H1 (cell line): ENCODE results near the gene IL18R1. TPM values are rescaled to one million over a fixed set of nuclear protein-coding genes. Genes with fewer than 3 reads are reported as not detected.

Experiments
- CTCF ChIA-PET: fragments of 300-600 bp; sonication (Branson Sonifier 250); formaldehyde crosslinking; loops from one replicate; lab custom pipeline; 2021; ENCODE audit not compliant: partially characterized antibody; lab: Charles Lee
- POLR2A ChIA-PET: fragments of 300-600 bp; sonication (Branson Sonifier 250); formaldehyde crosslinking; loops from one replicate; lab custom pipeline; 2021; ENCODE audit warnings: inconsistent platforms; ENCODE audit not compliant: partially characterized antibody; lab: Charles Lee
- DNase-seq, 2 experiments: peaks; one replicate each; pipeline versions ENCODE4 v3.0.0 to v3.0.0-alpha.2; 2010 to 2022; ENCODE audit warnings: low spot score in 2 of 2, low read depth in 1 of 2, mixed read lengths in 1 of 2
- FAIRE-seq: peaks from 2 replicates; lab custom pipeline; 2011; peaks lifted over from hg19 to GRCh38; lab: Jason Lieb, UNC
- H2AFZ ChIP-seq: 2 replicates; pipeline ENCODE4 v1.8.1; 2012; ENCODE audit warnings: low read length, inconsistent platforms
- H2AK5ac ChIP-seq: 2 replicates; pipeline ENCODE4 v1.6.1; 2013; ENCODE audit warnings: low read depth, low read length
- H2BK120ac ChIP-seq: replicated peaks from 2 replicates; pipeline ENCODE3; 2013; ENCODE audit warnings: low read depth, low read length, inconsistent platforms
- H2BK12ac ChIP-seq: 2 replicates; pipeline ENCODE4 v1.6.1; 2013; ENCODE audit warnings: low read depth, low read length
- H2BK15ac ChIP-seq: 2 replicates; pipeline ENCODE4 v1.6.1; 2013; ENCODE audit warnings: low read length
- H2BK20ac ChIP-seq: 2 replicates; pipeline ENCODE4 v1.6.1; 2013; ENCODE audit warnings: low read length
- H2BK5ac ChIP-seq: 2 replicates; pipeline ENCODE4 v1.6.1; 2013; ENCODE audit warnings: low read depth, low read length
- H3K14ac ChIP-seq: 2 replicates; pipeline ENCODE4 v1.6.1; 2013; ENCODE audit warnings: inconsistent platforms; ENCODE audit not compliant: insufficient read length
- H3K18ac ChIP-seq: 2 replicates; pipeline ENCODE4 v1.6.1; 2013; ENCODE audit warnings: low read length; ENCODE audit errors: extremely low read depth
- H3K23ac ChIP-seq: 2 replicates; pipeline ENCODE4 v1.6.1; 2013; ENCODE audit warnings: inconsistent platforms; ENCODE audit not compliant: insufficient read length
- H3K23me2 ChIP-seq: 2 replicates; pipeline ENCODE4 v1.6.1; 2013; ENCODE audit warnings: low read depth, low read length
- H3K27ac ChIP-seq: 2 replicates; pipeline ENCODE4 v1.6.1; 2011; ENCODE audit warnings: low read depth, low read length, inconsistent platforms
- H3K27me3 ChIP-seq, 4 experiments: replicated peaks in 1 of 4; 1 replicate in 1 of 4; 2 replicates in 3 of 4; pipeline versions ENCODE4 v1.6.1 to v1.8.1; 2011 to 2013; ENCODE audit warnings: low read length in 3 of 4, mild to moderate bottlenecking in 3 of 4, inconsistent platforms in 2 of 4, mixed read lengths in 2 of 4, moderate library complexity in 1 of 4; ENCODE audit not compliant: control insufficient read depth in 3 of 4, insufficient read depth in 3 of 4; ENCODE audit errors: extremely low read depth in 1 of 4
- H3K36me3 ChIP-seq, 4 experiments: 2 replicates each; pipeline versions ENCODE4 v1.6.1 to v1.8.1; 2011 to 2013; ENCODE audit warnings: mild to moderate bottlenecking in 4 of 4, low read length in 3 of 4, moderate library complexity in 2 of 4, control low read depth in 1 of 4, inconsistent platforms in 1 of 4; ENCODE audit not compliant: insufficient read depth in 4 of 4, control insufficient read depth in 2 of 4
- H3K4ac ChIP-seq: replicated peaks from 2 replicates; pipeline ENCODE3; 2013; ENCODE audit warnings: low read length, low read depth, mixed read lengths, inconsistent platforms; ENCODE audit not compliant: insufficient read length
- H3K4me1 ChIP-seq, 4 experiments: replicated peaks in 1 of 4; 1 replicate in 1 of 4; 2 replicates in 3 of 4; pipeline versions ENCODE4 v1.6.1 to v1.8.1; 2011 to 2013; ENCODE audit warnings: low read length in 3 of 4, inconsistent platforms in 2 of 4, mixed read lengths in 1 of 4; ENCODE audit not compliant: insufficient read depth in 4 of 4, control insufficient read depth in 3 of 4
- H3K4me2 ChIP-seq, 2 experiments: 2 replicates each; pipeline versions ENCODE4 v1.6.1 to v1.8.1; 2011 to 2013; ENCODE audit warnings: low read depth in 2 of 2, low read length in 2 of 2, control low read depth in 1 of 2, inconsistent platforms in 1 of 2, mild to moderate bottlenecking in 1 of 2; ENCODE audit not compliant: insufficient read depth in 1 of 2
- H3K4me3 ChIP-seq, 4 experiments: fragments of 200-600, 300-600 bp in 1 of 4; sonication (generic), shearing (Covaris generic), sonication (Bioruptor Twin) in 1 of 4; 2 replicates each; pipeline versions ENCODE4 v1.5.1 to v1.8.1; 2011 to 2016; ENCODE audit warnings: low read length in 4 of 4, low read depth in 3 of 4, control low read depth in 2 of 4, inconsistent platforms in 2 of 4, mild to moderate bottlenecking in 2 of 4, mixed read lengths in 1 of 4, moderate library complexity in 1 of 4; ENCODE audit not compliant: insufficient read depth in 2 of 4; ENCODE audit errors: extremely low read depth in 1 of 4
- H3K56ac ChIP-seq: replicated peaks from 2 replicates; pipeline ENCODE3; 2013; ENCODE audit warnings: low read depth, mild to moderate bottlenecking, mixed read lengths, low read length, inconsistent platforms; ENCODE audit not compliant: insufficient read length
- H3K79me1 ChIP-seq: 2 replicates; pipeline ENCODE4 v1.6.1; 2013; ENCODE audit warnings: low read depth, low read length, control low read depth
- H3K79me2 ChIP-seq, 2 experiments: 2 replicates each; pipeline versions ENCODE4 v1.6.1 to v1.8.1; 2012 to 2013; ENCODE audit warnings: low read length in 2 of 2, mild to moderate bottlenecking in 2 of 2, inconsistent platforms in 1 of 2; ENCODE audit not compliant: insufficient read depth in 2 of 2, control insufficient read depth in 1 of 2
- H3K9ac ChIP-seq, 4 experiments: replicated peaks in 1 of 4; 1 replicate in 1 of 4; 2 replicates in 3 of 4; pipeline versions ENCODE4 v1.6.1 to v1.8.1; 2011 to 2013; ENCODE audit warnings: low read depth in 3 of 4, low read length in 3 of 4, control low read depth in 2 of 4, mild to moderate bottlenecking in 2 of 4, moderate library complexity in 2 of 4, inconsistent platforms in 1 of 4; ENCODE audit errors: extremely low read depth in 1 of 4
- H3K9me3 ChIP-seq, 2 experiments: 2 replicates each; pipeline versions ENCODE4 v1.6.1 to v1.8.1; 2012 to 2013; ENCODE audit warnings: mild to moderate bottlenecking in 2 of 2, moderate library complexity in 2 of 2, control low read depth in 1 of 2, inconsistent platforms in 1 of 2, low read depth in 1 of 2, low read length in 1 of 2, mixed read lengths in 1 of 2; ENCODE audit not compliant: insufficient read depth in 2 of 2
- H4K20me1 ChIP-seq, 2 experiments: replicated peaks in 1 of 2; 2 replicates each; pipeline versions ENCODE3 to v1.8.1; 2011 to 2013; ENCODE audit warnings: inconsistent platforms in 2 of 2, low read length in 2 of 2, mild to moderate bottlenecking in 1 of 2; ENCODE audit not compliant: insufficient read depth in 2 of 2, control insufficient read depth in 1 of 2
- H4K5ac ChIP-seq: 2 replicates; pipeline ENCODE4 v1.6.1; 2013; ENCODE audit warnings: low read length, low read depth, mixed read lengths, inconsistent platforms; ENCODE audit not compliant: insufficient read length
- H4K8ac ChIP-seq: 2 replicates; pipeline ENCODE4 v1.8.0; 2013; ENCODE audit warnings: mild to moderate bottlenecking, moderate library complexity, low read length, inconsistent platforms; ENCODE audit not compliant: insufficient read depth; ENCODE audit errors: extremely low read depth
- H4K91ac ChIP-seq: replicated peaks from 2 replicates; pipeline ENCODE3; 2013; ENCODE audit warnings: low read length, mixed read lengths, inconsistent platforms; ENCODE audit not compliant: insufficient read length
- BCL11A ChIP-seq, 2 experiments: IDR thresholded peaks; one replicate each; pipeline ENCODE4 v1.6.1; 2011; ENCODE audit warnings: low read depth in 2 of 2, low read length in 2 of 2, mild to moderate bottlenecking in 2 of 2
- CHD1 ChIP-seq: IDR thresholded peaks from 2 replicates; pipeline ENCODE4 v1.6.1; 2012; ENCODE audit warnings: low read depth, low read length, improper control_type of control experiment
- CHD2 ChIP-seq: IDR thresholded peaks from 2 replicates; pipeline ENCODE4 v1.6.1; 2012; ENCODE audit warnings: low read length, improper control_type of control experiment
- RBBP5 ChIP-seq: IDR thresholded peaks from 2 replicates; pipeline ENCODE4 v1.7.1; 2012; ENCODE audit warnings: low read depth, mild to moderate bottlenecking, inconsistent platforms, low read length, moderate library complexity, borderline replicate concordance
- SRF ChIP-seq: IDR thresholded peaks from 2 replicates; pipeline ENCODE4 v1.6.1; 2011; ENCODE audit warnings: mild to moderate bottlenecking, low read depth, low read length, moderate library complexity
- polyA plus RNA-seq, 7 experiments: library from polyadenylated mRNA; depleted of rRNA in 3 of 7; stranded (reverse) in 5 of 7; unstranded in 2 of 7; fragments of >200 nt in 5 of 7; fragments of 200-250 nt in 2 of 7; gene quantifications; 1 replicate in 5 of 7; 2 replicates in 1 of 7; 4 replicates in 1 of 7; pipeline versions ENCODE4 v1.2.1 to v1.2.3, GENCODE V29; 2011 to 2013; ENCODE audit warnings: missing spikeins in 2 of 7, mixed read lengths in 2 of 7
- total RNA-seq: library from RNA; stranded (reverse); fragmentation: NEBNext Ultra II Directional; extraction: Animal tissue kit (Norgen Biotek cat#: 25700); gene quantifications from 2 replicates; pipeline ENCODE4 v1.2.1, GENCODE V29; 2021

IL18R1 gene
- total and polyA plus RNA-seq, 2 of the 8 experiments (the other 6 are each of a cell fraction or from before 2014, with no cell fraction given) = 0.54 TPM; not detected in 1

- FAIRE-seq = no peak
- Histone ChIP-seq H2BK12ac (no peak overlapping the region), H3K27me3 (no peaks in the 10 kb centered on the region), H2AFZ (no peak overlapping the region), H3K9me3 (peaks cover 12 to 20% of the 10 kb centered on the region in 2 experiments; a peak in 3 of 4 replicates), H3K27ac (no peak overlapping the region), H4K5ac (no peak overlapping the region), H3K79me1 (no peaks in the 10 kb centered on the region), H2BK20ac (no peak overlapping the region), H4K91ac (no peak overlapping the region), H4K8ac (no peak overlapping the region), H2BK15ac (no peak overlapping the region), H2BK120ac (no peak overlapping the region), H2AK5ac (no peak overlapping the region), H4K20me1 (no peaks in the 10 kb centered on the region), H2BK5ac (no peak overlapping the region), H3K36me3 (no peaks in the 10 kb centered on the region; a peak in 1 of 8 replicates), H3K79me2 (no peaks in the 10 kb centered on the region), H3K18ac (no peak overlapping the region), H3K23me2 (no peaks in the 10 kb centered on the region), H3K4me3 (no peak overlapping the region), H3K4me2 (no peak overlapping the region), H3K9ac (no peak overlapping the region), H3K4me1 (no peaks in the 10 kb centered on the region), H3K14ac (no peak overlapping the region), H3K56ac (no peak overlapping the region), H3K4ac (no peak overlapping the region), H3K23ac (no peak overlapping the region)
- no peak for DNase-seq
- CTCF ChIA-PET = interaction anchor here (1.0 to 1.4 kb wide), 2 partner anchors 15 to 17 kb away, joined by 3 read pairs; no protein-coding TSS in a partner anchor
- POLR2A ChIA-PET = no interaction called here
- no peak for TF ChIP-seq RBBP5
- no peak for TF ChIP-seq SRF
- TF ChIP-seq CHD2 = no peak
- no peak for TF ChIP-seq CHD1
- TF ChIP-seq BCL11A (IDR thresholded peaks at IDR 0.05; ENCODE audit: low read depth in 2 of 2, low read length in 2 of 2) = no peak
Measured at GRCh38 chr2:102383722-102384121, 28.1 kb downstream of the IL18R1 start.
